ENCODE measurements around the gene SH3BP2.
A peak's percentile ranks its signal among the peaks of the same experiment; 100 is the strongest.

SH3BP2 gene

DNA sequence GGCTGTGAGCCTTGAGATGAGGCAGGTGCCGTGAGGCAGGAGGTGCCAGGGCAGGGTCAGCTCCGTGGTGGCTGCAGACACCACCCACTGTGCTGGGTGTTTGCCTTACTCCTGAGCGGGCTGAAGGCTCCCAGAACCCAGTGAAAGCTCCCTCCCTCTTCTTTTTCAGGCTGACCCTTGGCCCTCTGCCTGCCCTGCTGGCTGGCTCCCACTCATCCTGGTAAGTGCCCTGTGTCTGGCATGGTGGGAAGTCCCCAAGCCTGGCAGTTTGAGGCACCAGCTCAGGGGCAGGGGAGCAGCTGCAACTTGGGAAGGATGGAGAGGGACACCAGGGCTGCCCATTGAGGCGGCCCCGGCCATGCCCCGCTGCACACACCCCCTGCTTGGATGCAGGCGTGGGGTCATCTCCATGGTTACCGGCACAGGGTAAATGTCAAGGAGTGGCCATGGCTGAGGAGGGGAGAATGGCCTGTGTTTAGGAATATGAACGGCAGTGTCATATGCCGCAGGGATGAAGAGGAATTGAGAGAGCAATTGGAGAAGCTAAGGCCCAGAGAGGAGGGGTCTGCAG, 16.8 kb downstream of the SH3BP2 start:
- Histone ChIP-seq H2AK5ac (ENCODE audit: low read length) (no peak overlapping the region), H4K12ac (ENCODE audit: low read depth, low read length) (no peak overlapping the region), H3K14ac (ENCODE audit: low read length) (no peak overlapping the region), H3K18ac (ENCODE audit: low read length) (no peak overlapping the region), H4K91ac (ENCODE audit: low read depth, low read length) (no peak overlapping the region), H2BK12ac (ENCODE audit: low read length) (no peak overlapping the region), H3K4ac (ENCODE audit: low read depth, low read length) (no peak overlapping the region), H3K9ac (ENCODE audit: low read length) (no peak overlapping the region), H3K27me3 (ENCODE audit: insufficient read depth, low read length) (no peaks in the 10 kb centered on the region), H3K4me2 (ENCODE audit: low read length) (no peak overlapping the region), H3K79me1 (ENCODE audit: low read length) (peaks cover 3% of the 10 kb centered on the region), H2AFZ (ENCODE audit: insufficient read depth, low read length, poor library complexity) (no peak overlapping the region), H3K4me3 (ENCODE audit: low read depth, low read length) (no peak overlapping the region), H3K27ac (ENCODE audit: low read depth, low read length) (no peak overlapping the region), H3K9me3 (ENCODE audit: insufficient read depth, low read depth, low read length) (no peaks in the 10 kb centered on the region), H3K4me1 (ENCODE audit: control insufficient read depth in 1 of 2, insufficient read depth in 2 of 2, low read length in 2 of 2) (peaks cover 4 to 7% of the 10 kb centered on the region in 2 experiments), H3K23ac (ENCODE audit: low read length) (no peak overlapping the region), H3K79me2 (ENCODE audit: control insufficient read depth, insufficient read depth, low read length, poor library complexity) (no peaks in the 10 kb centered on the region), H3K36me3 (ENCODE audit: control insufficient read depth in 1 of 2, insufficient read depth in 2 of 2, low read length in 2 of 2) (no peaks in the 10 kb centered on the region), H4K8ac (ENCODE audit: low read depth, low read length) (no peak overlapping the region), H2BK120ac (ENCODE audit: insufficient read depth, low read length, poor library complexity) (no peak overlapping the region), H2BK5ac (ENCODE audit: low read depth, low read length, poor library complexity) (no peak overlapping the region)
- WGBS (ENCODE audit: extremely low coverage, insufficient coverage, insufficient read length) = no CpG with 5 or more reads among the region's 10 CpGs
- DNase-seq = no peak

DNA sequence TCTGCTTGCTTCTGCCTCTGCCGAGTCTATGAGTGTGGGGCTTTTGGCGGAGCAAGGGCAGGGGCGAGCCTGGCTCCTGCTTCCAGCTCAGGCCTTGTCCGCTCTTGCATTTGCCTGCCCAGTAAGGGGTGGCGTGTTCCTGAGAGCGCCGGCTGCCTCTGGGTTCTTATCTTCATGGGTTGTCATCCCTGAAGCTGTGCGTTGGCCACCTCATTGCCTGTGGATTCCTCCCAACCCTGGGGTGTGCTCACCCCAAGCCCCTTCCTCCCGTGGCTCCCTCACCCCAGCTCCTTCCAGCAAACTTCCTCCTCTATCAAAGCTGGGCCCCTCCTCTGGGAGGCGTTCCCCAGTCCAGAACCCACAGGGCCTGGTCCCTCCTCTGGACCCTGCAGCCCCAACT, 17.5 kb downstream of the SH3BP2 start:
- no peak for DNase-seq
- no peak overlapping the region for H3K14ac ChIP-seq (ENCODE audit: low read length)
- no peak overlapping the region for H3K9ac ChIP-seq (ENCODE audit: low read length)
- no peak overlapping the region for H3K27ac ChIP-seq (ENCODE audit: low read depth, low read length)
- H2BK120ac ChIP-seq (ENCODE audit: insufficient read depth, low read length, poor library complexity) = no peak overlapping the region
- H4K91ac ChIP-seq (ENCODE audit: low read depth, low read length) = no peak overlapping the region
- peaks cover 4 to 7% of the 10 kb centered on the region in 2 experiments for H3K4me1 ChIP-seq (ENCODE audit: control insufficient read depth in 1 of 2, insufficient read depth in 2 of 2, low read length in 2 of 2)
- no peak overlapping the region for H3K18ac ChIP-seq (ENCODE audit: low read length)
- H2AK5ac ChIP-seq (ENCODE audit: low read length) = no peak overlapping the region
- no peak overlapping the region for H3K4me2 ChIP-seq (ENCODE audit: low read length)
- H3K27me3 ChIP-seq (ENCODE audit: insufficient read depth, low read length) = no peaks in the 10 kb centered on the region
- no peak overlapping the region for H4K8ac ChIP-seq (ENCODE audit: low read depth, low read length)
- no peaks in the 10 kb centered on the region for H3K36me3 ChIP-seq (ENCODE audit: control insufficient read depth in 1 of 2, insufficient read depth in 2 of 2, low read length in 2 of 2)
- no peak overlapping the region for H3K4ac ChIP-seq (ENCODE audit: low read depth, low read length)
- H3K79me2 ChIP-seq (ENCODE audit: control insufficient read depth, insufficient read depth, low read length, poor library complexity) = no peaks in the 10 kb centered on the region
- H2BK12ac ChIP-seq (ENCODE audit: low read length) = no peak overlapping the region
- H3K79me1 ChIP-seq (ENCODE audit: low read length) = peaks cover 3% of the 10 kb centered on the region
- no peak overlapping the region for H2AFZ ChIP-seq (ENCODE audit: insufficient read depth, low read length, poor library complexity)
- H3K9me3 ChIP-seq (ENCODE audit: insufficient read depth, low read depth, low read length) = no peaks in the 10 kb centered on the region
- no peak overlapping the region for H3K4me3 ChIP-seq (ENCODE audit: low read depth, low read length)
- no peak overlapping the region for H3K23ac ChIP-seq (ENCODE audit: low read length)
- no peak overlapping the region for H4K12ac ChIP-seq (ENCODE audit: low read depth, low read length)
- no peak overlapping the region for H2BK5ac ChIP-seq (ENCODE audit: low read depth, low read length, poor library complexity)
- no CpG with 5 or more reads among the region's 10 CpGs for WGBS (ENCODE audit: extremely low coverage, insufficient coverage, insufficient read length)

GRCh38 chr4:2811830-2812611, 19.1 kb downstream of the SH3BP2 start:
- H4K91ac ChIP-seq (ENCODE audit: low read depth, low read length) = peak overlapping the region; percentile 60
- peak overlapping the region; percentile 42 for H2AFZ ChIP-seq (ENCODE audit: insufficient read depth, low read length, poor library complexity)
- H3K4me2 ChIP-seq (ENCODE audit: low read length) = no peak overlapping the region
- peak overlapping the region; percentile 42 for H3K9ac ChIP-seq (ENCODE audit: low read length)
- H3K9me3 ChIP-seq (ENCODE audit: insufficient read depth, low read depth, low read length) = no peaks in the 10 kb centered on the region
- no peak overlapping the region for H3K4me3 ChIP-seq (ENCODE audit: low read depth, low read length)
- H3K14ac ChIP-seq (ENCODE audit: low read length) = peak overlapping the region; percentile 19
- H3K79me2 ChIP-seq (ENCODE audit: control insufficient read depth, insufficient read depth, low read length, poor library complexity) = no peaks in the 10 kb centered on the region
- peak overlapping the region; percentile 88 for H4K8ac ChIP-seq (ENCODE audit: low read depth, low read length)
- H3K36me3 ChIP-seq (ENCODE audit: control insufficient read depth in 1 of 2, insufficient read depth in 2 of 2, low read length in 2 of 2) = no peaks in the 10 kb centered on the region
- peaks cover 3% of the 10 kb centered on the region for H3K79me1 ChIP-seq (ENCODE audit: low read length)
- H2AK5ac ChIP-seq (ENCODE audit: low read length) = peak overlapping the region; percentile 33
- H4K12ac ChIP-seq (ENCODE audit: low read depth, low read length) = peak overlapping the region; percentile 69
- no peak overlapping the region for H3K4ac ChIP-seq (ENCODE audit: low read depth, low read length)
- peak in 1 of 2 donors; percentile 26 for DNase-seq
- H2BK5ac ChIP-seq (ENCODE audit: low read depth, low read length, poor library complexity) = no peak overlapping the region
- no peak overlapping the region for H3K27ac ChIP-seq (ENCODE audit: low read depth, low read length)
- H3K18ac ChIP-seq (ENCODE audit: low read length) = peak overlapping the region; percentile 49
- H3K23ac ChIP-seq (ENCODE audit: low read length) = no peak overlapping the region
- peaks cover 4 to 7% of the 10 kb centered on the region in 2 experiments for H3K4me1 ChIP-seq (ENCODE audit: control insufficient read depth in 1 of 2, insufficient read depth in 2 of 2, low read length in 2 of 2)
- H2BK12ac ChIP-seq (ENCODE audit: low read length) = no peak overlapping the region
- H3K27me3 ChIP-seq (ENCODE audit: insufficient read depth, low read length) = no peaks in the 10 kb centered on the region
- no CpG with 5 or more reads among the region's 21 CpGs for WGBS (ENCODE audit: extremely low coverage, insufficient coverage, insufficient read length)
- H2BK120ac ChIP-seq (ENCODE audit: insufficient read depth, low read length, poor library complexity) = peak overlapping the region; percentile 13

DNA sequence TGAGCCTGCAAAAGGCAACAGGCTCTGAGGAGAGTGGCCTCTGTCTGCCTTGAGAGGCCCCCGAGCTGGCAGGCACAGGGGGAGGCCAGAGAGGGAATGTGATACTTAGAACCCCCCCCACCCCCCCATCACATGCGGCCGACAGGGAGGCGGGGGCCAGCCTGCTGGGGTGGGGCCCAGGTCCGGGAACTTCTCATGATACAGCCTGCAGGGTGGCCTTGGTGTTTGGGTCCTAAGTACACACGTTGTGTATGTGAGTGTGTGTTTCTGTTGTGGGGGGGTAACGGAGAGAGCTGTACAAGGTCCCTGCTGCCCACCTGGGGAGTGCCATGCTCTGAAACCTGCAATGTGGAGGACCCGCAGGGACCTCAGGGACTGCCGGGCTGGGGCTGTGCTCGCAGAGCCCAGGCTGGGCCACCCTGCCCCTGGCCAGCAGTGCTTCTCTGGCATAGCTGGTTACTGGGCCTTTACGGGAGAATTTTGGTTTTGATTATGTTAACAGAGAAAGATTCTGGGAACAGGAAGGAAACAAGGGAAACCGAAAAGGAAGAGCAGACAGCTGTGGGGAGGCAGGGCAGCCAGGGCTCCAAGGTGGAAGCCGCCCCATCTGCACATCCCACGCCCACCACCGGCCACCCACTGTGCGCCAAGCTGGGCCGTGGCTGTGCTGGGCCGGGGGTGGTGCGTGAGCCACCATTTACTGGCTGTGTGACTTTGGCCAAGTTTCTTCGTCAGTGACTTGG, 19.9 kb downstream of the SH3BP2 start:
- no peak overlapping the region for H3K4me3 ChIP-seq (ENCODE audit: low read depth, low read length)

More for the DNA sequence above, 19.9 kb downstream of the SH3BP2 start:
- no peak overlapping the region for H2AK5ac ChIP-seq (ENCODE audit: low read length)
- no peak overlapping the region for H2AFZ ChIP-seq (ENCODE audit: insufficient read depth, low read length, poor library complexity)
- H3K23ac ChIP-seq (ENCODE audit: low read length) = no peak overlapping the region
- H3K9ac ChIP-seq (ENCODE audit: low read length) = no peak overlapping the region
- no peaks in the 10 kb centered on the region for H3K27me3 ChIP-seq (ENCODE audit: insufficient read depth, low read length)
- peaks cover 3% of the 10 kb centered on the region for H3K79me1 ChIP-seq (ENCODE audit: low read length)
- H2BK5ac ChIP-seq (ENCODE audit: low read depth, low read length, poor library complexity) = no peak overlapping the region
- no peak overlapping the region for H3K4ac ChIP-seq (ENCODE audit: low read depth, low read length)
- H3K79me2 ChIP-seq (ENCODE audit: control insufficient read depth, insufficient read depth, low read length, poor library complexity) = no peaks in the 10 kb centered on the region
- H3K4me2 ChIP-seq (ENCODE audit: low read length) = no peak overlapping the region
- H2BK12ac ChIP-seq (ENCODE audit: low read length) = no peak overlapping the region
- H3K9me3 ChIP-seq (ENCODE audit: insufficient read depth, low read depth, low read length) = no peaks in the 10 kb centered on the region
- H3K4me1 ChIP-seq (ENCODE audit: control insufficient read depth in 1 of 2, insufficient read depth in 2 of 2, low read length in 2 of 2) = peaks cover 8 to 10% of the 10 kb centered on the region in 2 experiments
- H4K12ac ChIP-seq (ENCODE audit: low read depth, low read length) = peak overlapping the region; percentile 69
- no peak overlapping the region for H3K18ac ChIP-seq (ENCODE audit: low read length)
- no peak overlapping the region for H2BK120ac ChIP-seq (ENCODE audit: insufficient read depth, low read length, poor library complexity)
- no CpG with 5 or more reads among the region's 20 CpGs for WGBS (ENCODE audit: extremely low coverage, insufficient coverage, insufficient read length)
- no peak overlapping the region for H3K14ac ChIP-seq (ENCODE audit: low read length)
- peak overlapping the region; percentile 88 for H4K8ac ChIP-seq (ENCODE audit: low read depth, low read length)
- peak overlapping the region; percentile 60 for H4K91ac ChIP-seq (ENCODE audit: low read depth, low read length)
- H3K27ac ChIP-seq (ENCODE audit: low read depth, low read length) = no peak overlapping the region
- H3K36me3 ChIP-seq (ENCODE audit: control insufficient read depth in 1 of 2, insufficient read depth in 2 of 2, low read length in 2 of 2) = no peaks in the 10 kb centered on the region
- no peak for DNase-seq
